Progenitor cell of endocrine pancreas (in vitro differentiated cells): ENCODE measurements around the gene TMX4. TPM values are rescaled to one million over a fixed set of nuclear protein-coding genes. Genes with fewer than 3 reads are reported as not detected.
"Not testable (repeated sequence)": the region's sequence is repeated elsewhere in the genome, so short reads cannot be mapped to it uniquely, and the experiment has no call there.

Experiments
- DNase-seq: peaks from one replicate; pipeline ENCODE4 v3.0.0; 2021; ENCODE audit warnings: low spot score; ENCODE audit not compliant: unreplicated experiment
- H3K27ac Mint-ChIP-seq: 2 replicates; pipeline ENCODE4 v1.8.0; 2021; ENCODE audit warnings: mild to moderate bottlenecking, moderate library complexity, mixed read lengths
- H3K27me3 Mint-ChIP-seq: 2 replicates; pipeline ENCODE4 v1.8.0; 2021; ENCODE audit warnings: mixed read lengths
- H3K36me3 Mint-ChIP-seq: 2 replicates; pipeline ENCODE4 v1.8.0; 2022; ENCODE audit warnings: mixed read lengths; ENCODE audit not compliant: insufficient read depth
- H3K4me1 Mint-ChIP-seq: 2 replicates; pipeline ENCODE4 v1.8.0; 2021; ENCODE audit warnings: low read depth, mixed read lengths
- H3K4me3 Mint-ChIP-seq: 2 replicates; pipeline ENCODE4 v1.8.0; 2021; ENCODE audit warnings: low read depth, mild to moderate bottlenecking, moderate library complexity, mixed read lengths
- H3K9me3 Mint-ChIP-seq: 2 replicates; pipeline ENCODE4 v1.8.0; 2021; ENCODE audit warnings: low read depth, mixed read lengths
- CTCF ChIP-seq: fragments of 200-600 bp; sonication (generic); IDR thresholded peaks from one replicate; pipeline ENCODE4 v1.5.0; 2021; ENCODE audit warnings: antibody characterized with exemption, mild to moderate bottlenecking; ENCODE audit not compliant: unreplicated experiment
- total RNA-seq: library from RNA; stranded (reverse); gene quantifications from 2 replicates; pipeline ENCODE4 v1.2.1, GENCODE V29; 2021

The TMX4 gene
- total RNA-seq, 1 donor from 2014 or later, result 17.8 TPM

GRCh38 chr20:8033151-8033841, 13.7 kb upstream of the TMX4 start:
- Mint-ChIP-seq H3K27ac (no peak overlapping the region), H3K36me3 (no peaks in the 10 kb centered on the region), H3K9me3 (no peaks in the 10 kb centered on the region), H3K27me3 (no peaks in the 10 kb centered on the region), H3K4me1 (peaks cover 5% of the 10 kb centered on the region), H3K4me3 (no peak overlapping the region)
- TF ChIP-seq CTCF, result no peak
- DNase-seq, result no peak

GRCh38 chr20:8032499-8032898, 12.9 kb upstream of the TMX4 start:
- no peak overlapping the region for H3K27ac Mint-ChIP-seq
- no peaks in the 10 kb centered on the region for H3K4me1 Mint-ChIP-seq
- no peaks in the 10 kb centered on the region for H3K36me3 Mint-ChIP-seq
- H3K27me3 Mint-ChIP-seq, result no peaks in the 10 kb centered on the region
- DNase-seq, result no peak
- H3K9me3 Mint-ChIP-seq, result peaks cover 3% of the 10 kb centered on the region
- no peak for TF ChIP-seq CTCF
- no peak overlapping the region for H3K4me3 Mint-ChIP-seq

- not testable (repeated sequence) for H3K27ac Mint-ChIP-seq, DNase-seq, H3K9me3 Mint-ChIP-seq, H3K4me1 Mint-ChIP-seq, H3K27me3 Mint-ChIP-seq, H3K36me3 Mint-ChIP-seq, H3K4me3 Mint-ChIP-seq
These were observed 12.0 kb upstream of the TMX4 start for GRCh38 chr20:8031539-8031938.

- no peaks in the 10 kb centered on the region for H3K36me3 Mint-ChIP-seq
- TF ChIP-seq CTCF, result no peak
- H3K27ac Mint-ChIP-seq, result no peak overlapping the region
- no peak for DNase-seq
- no peak overlapping the region for H3K4me3 Mint-ChIP-seq
- peaks cover 4% of the 10 kb centered on the region for H3K4me1 Mint-ChIP-seq
- no peaks in the 10 kb centered on the region for H3K27me3 Mint-ChIP-seq
- no peaks in the 10 kb centered on the region for H3K9me3 Mint-ChIP-seq
These were observed 2.1 kb upstream of the TMX4 start for GRCh38 chr20:8021541-8022269.

GRCh38 chr20:8020314-8021079, 936 bp upstream of the TMX4 start:
- no peaks in the 10 kb centered on the region for H3K27me3 Mint-ChIP-seq
- TF ChIP-seq CTCF, result no peak
- no peaks in the 10 kb centered on the region for H3K9me3 Mint-ChIP-seq
- no peak for DNase-seq
- no peak overlapping the region for H3K27ac Mint-ChIP-seq
- H3K4me1 Mint-ChIP-seq, result peaks cover 4% of the 10 kb centered on the region
- H3K4me3 Mint-ChIP-seq, result no peak overlapping the region
- H3K36me3 Mint-ChIP-seq, result no peaks in the 10 kb centered on the region
